Choroid plexus epithelial cell (primary cell): ENCODE results near the gene NECTIN2.
"Not testable (repeated sequence)": the region's sequence is repeated elsewhere in the genome, so short reads cannot be mapped to it uniquely, and the experiment has no call there.

ENCODE experiments used
- DNase-seq: peaks from one replicate; pipeline ENCODE4 v3.0.0-alpha.2; 2010; ENCODE audit warnings: low read depth
- H3K4me3 ChIP-seq: 2 replicates; pipeline ENCODE4 v1.5.1; 2011; ENCODE audit warnings: low read depth, mild to moderate bottlenecking, control low read depth, low read length, moderate library complexity
- CTCF ChIP-seq: conservative IDR thresholded peaks from 2 replicates; pipeline ENCODE4 v1.5.1; 2011; ENCODE audit warnings: low read depth, mild to moderate bottlenecking, control low read depth, inconsistent platforms, low read length, moderate library complexity

NECTIN2 gene

GRCh38 chr19:44912854-44913253 lies 66.8 kb downstream of the NECTIN2 start:
- no peak for TF ChIP-seq CTCF
- no peak for DNase-seq

GRCh38 chr19:44913512-44914432 lies 67.7 kb downstream of the NECTIN2 start:
- not testable (repeated sequence) for DNase-seq, H3K4me3 ChIP-seq

More at GRCh38 chr19:44912854-44913253, 66.8 kb downstream of the NECTIN2 start:
- H3K4me3 ChIP-seq, result no peak overlapping the region

- peak; percentile 83 for DNase-seq
- H3K4me3 ChIP-seq, result peak within 1 kb of the TSS; percentile 63
These were observed 68.5 kb downstream of the NECTIN2 start, which contains the start of gene APOC1 for GRCh38 chr19:44914433-44915206. APOC1 (plus strand) TSS chr19:44914608; CDS start chr19:44914892, 284 bp downstream.

GRCh38 chr19:44924243-44924725 lies 78.2 kb downstream of the NECTIN2 start:
- no peak for DNase-seq
- no peak overlapping the region for H3K4me3 ChIP-seq
- TF ChIP-seq CTCF, result no peak

GRCh38 chr19:44925114-44925891 lies 79.2 kb downstream of the NECTIN2 start:
- DNase-seq, result peak; percentile 70
- H3K4me3 ChIP-seq, result no peak overlapping the region
- TF ChIP-seq CTCF, result no peak

- DNase-seq, result not testable (repeated sequence)
- H3K4me3 ChIP-seq, result peak overlapping the region; percentile 17
These were observed 80.4 kb downstream of the NECTIN2 start for GRCh38 chr19:44926245-44927077.

GRCh38 chr19:44927746-44928145 lies 81.6 kb downstream of the NECTIN2 start:
- peak; percentile 84 for DNase-seq
- no peak overlapping the region for H3K4me3 ChIP-seq
- no peak for TF ChIP-seq CTCF
